ENCODE measurements around the gene MYH13.
"Not testable (repeated sequence)": the region's sequence is repeated elsewhere in the genome, so short reads cannot be mapped to it uniquely, and the experiment has no call there.

The MYH13 gene

GRCh38 chr17:10292057-10292937 is 80.5 kb downstream of the MYH13 start:
- Histone ChIP-seq H3K9ac (ENCODE audit: low read length) (no peak overlapping the region), H3K4me1 (ENCODE audit: control insufficient read depth, insufficient read depth, low read length) (no peaks in the 10 kb centered on the region), H3K27me3 (ENCODE audit: control insufficient read depth, insufficient read depth, low read length) (peaks cover 4% of the 10 kb centered on the region), H3K4me3 (ENCODE audit: low read length) (no peak overlapping the region), H3K9me3 (ENCODE audit: control insufficient read depth, low read length) (no peaks in the 10 kb centered on the region), H3K36me3 (ENCODE audit: control insufficient read depth, insufficient read depth, low read length) (no peaks in the 10 kb centered on the region)

- not testable (repeated sequence) for H3K9ac ChIP-seq (ENCODE audit: low read length); H3K27me3 ChIP-seq (ENCODE audit: control insufficient read depth, insufficient read depth, low read length); H3K4me3 ChIP-seq (ENCODE audit: low read length); H3K36me3 ChIP-seq (ENCODE audit: control insufficient read depth, insufficient read depth, low read length); H3K4me1 ChIP-seq (ENCODE audit: control insufficient read depth, insufficient read depth, low read length); H3K9me3 ChIP-seq (ENCODE audit: control insufficient read depth, low read length)
Observed at GRCh38 chr17:10291576-10291975, 81.2 kb downstream of the MYH13 start.

- Histone ChIP-seq H3K36me3 (ENCODE audit: control insufficient read depth, insufficient read depth, low read length) (no peaks in the 10 kb centered on the region), H3K9ac (ENCODE audit: low read length) (no peak overlapping the region), H3K4me1 (ENCODE audit: control insufficient read depth, insufficient read depth, low read length) (no peaks in the 10 kb centered on the region), H3K27me3 (ENCODE audit: control insufficient read depth, insufficient read depth, low read length) (peaks cover 4% of the 10 kb centered on the region), H3K9me3 (ENCODE audit: control insufficient read depth, low read length) (no peaks in the 10 kb centered on the region), H3K4me3 (ENCODE audit: low read length) (no peak overlapping the region)
Observed at GRCh38 chr17:10290041-10290440, 82.8 kb downstream of the MYH13 start.

GRCh38 chr17:10286324-10286723 is 86.5 kb downstream of the MYH13 start:
- H3K9me3 ChIP-seq (ENCODE audit: control insufficient read depth, low read length): no peaks in the 10 kb centered on the region
- H3K36me3 ChIP-seq (ENCODE audit: control insufficient read depth, insufficient read depth, low read length): no peaks in the 10 kb centered on the region
- peaks cover 4% of the 10 kb centered on the region for H3K27me3 ChIP-seq (ENCODE audit: control insufficient read depth, insufficient read depth, low read length)
- no peak overlapping the region for H3K9ac ChIP-seq (ENCODE audit: low read length)
- H3K4me1 ChIP-seq (ENCODE audit: control insufficient read depth, insufficient read depth, low read length): no peaks in the 10 kb centered on the region
- H3K4me3 ChIP-seq (ENCODE audit: low read length): no peak overlapping the region

- H3K36me3 ChIP-seq (ENCODE audit: control insufficient read depth, insufficient read depth, low read length): no peaks in the 10 kb centered on the region
- H3K9ac ChIP-seq (ENCODE audit: low read length): no peak overlapping the region
- no peaks in the 10 kb centered on the region for H3K9me3 ChIP-seq (ENCODE audit: control insufficient read depth, low read length)
- no peaks in the 10 kb centered on the region for H3K4me1 ChIP-seq (ENCODE audit: control insufficient read depth, insufficient read depth, low read length)
- H3K27me3 ChIP-seq (ENCODE audit: control insufficient read depth, insufficient read depth, low read length): peaks cover 4% of the 10 kb centered on the region
- no peak overlapping the region for H3K4me3 ChIP-seq (ENCODE audit: low read length)
Observed at GRCh38 chr17:10285896-10286295, 86.9 kb downstream of the MYH13 start.

GRCh38 chr17:10280068-10280467 is 92.7 kb downstream of the MYH13 start:
- Histone ChIP-seq H3K4me3 (ENCODE audit: low read length) (no peak overlapping the region), H3K9ac (ENCODE audit: low read length) (no peak overlapping the region)

GRCh38 chr17:10278218-10278617 is 94.6 kb downstream of the MYH13 start:
- no peak overlapping the region for H3K4me3 ChIP-seq (ENCODE audit: low read length)
- no peaks in the 10 kb centered on the region for H3K4me1 ChIP-seq (ENCODE audit: control insufficient read depth, insufficient read depth, low read length)

More at GRCh38 chr17:10280068-10280467, 92.7 kb downstream of the MYH13 start:
- Histone ChIP-seq H3K4me1 (ENCODE audit: control insufficient read depth, insufficient read depth, low read length) (no peaks in the 10 kb centered on the region), H3K9me3 (ENCODE audit: control insufficient read depth, low read length) (no peaks in the 10 kb centered on the region), H3K27me3 (ENCODE audit: control insufficient read depth, insufficient read depth, low read length) (no peaks in the 10 kb centered on the region), H3K36me3 (ENCODE audit: control insufficient read depth, insufficient read depth, low read length) (no peaks in the 10 kb centered on the region)

GRCh38 chr17:10276436-10276835 is 96.4 kb downstream of the MYH13 start:
- Histone ChIP-seq H3K4me1 (ENCODE audit: control insufficient read depth, insufficient read depth, low read length) (no peaks in the 10 kb centered on the region), H3K9me3 (ENCODE audit: control insufficient read depth, low read length) (no peaks in the 10 kb centered on the region), H3K27me3 (ENCODE audit: control insufficient read depth, insufficient read depth, low read length) (no peaks in the 10 kb centered on the region), H3K9ac (ENCODE audit: low read length) (no peak overlapping the region), H3K36me3 (ENCODE audit: control insufficient read depth, insufficient read depth, low read length) (no peaks in the 10 kb centered on the region), H3K4me3 (ENCODE audit: low read length) (no peak overlapping the region)

More at GRCh38 chr17:10278218-10278617, 94.6 kb downstream of the MYH13 start:
- Histone ChIP-seq H3K27me3 (ENCODE audit: control insufficient read depth, insufficient read depth, low read length) (no peaks in the 10 kb centered on the region), H3K9me3 (ENCODE audit: control insufficient read depth, low read length) (no peaks in the 10 kb centered on the region), H3K9ac (ENCODE audit: low read length) (no peak overlapping the region), H3K36me3 (ENCODE audit: control insufficient read depth, insufficient read depth, low read length) (no peaks in the 10 kb centered on the region)

- Histone ChIP-seq H3K27me3 (ENCODE audit: control insufficient read depth, insufficient read depth, low read length) (no peaks in the 10 kb centered on the region), H3K4me3 (ENCODE audit: low read length) (no peak overlapping the region), H3K9me3 (ENCODE audit: control insufficient read depth, low read length) (no peaks in the 10 kb centered on the region), H3K9ac (ENCODE audit: low read length) (no peak overlapping the region), H3K4me1 (ENCODE audit: control insufficient read depth, insufficient read depth, low read length) (no peaks in the 10 kb centered on the region), H3K36me3 (ENCODE audit: control insufficient read depth, insufficient read depth, low read length) (no peaks in the 10 kb centered on the region)
Observed at GRCh38 chr17:10275418-10275817, 97.4 kb downstream of the MYH13 start.

- Histone ChIP-seq H3K9ac (ENCODE audit: low read length) (no peak overlapping the region), H3K9me3 (ENCODE audit: control insufficient read depth, low read length) (no peaks in the 10 kb centered on the region), H3K4me3 (ENCODE audit: low read length) (no peak overlapping the region), H3K4me1 (ENCODE audit: control insufficient read depth, insufficient read depth, low read length) (no peaks in the 10 kb centered on the region), H3K27me3 (ENCODE audit: control insufficient read depth, insufficient read depth, low read length) (no peaks in the 10 kb centered on the region), H3K36me3 (ENCODE audit: control insufficient read depth, insufficient read depth, low read length) (no peaks in the 10 kb centered on the region)
Observed at GRCh38 chr17:10271106-10271562, 101.7 kb downstream of the MYH13 start.

GRCh38 chr17:10270258-10270657 is 102.5 kb downstream of the MYH13 start:
- Histone ChIP-seq H3K4me1 (ENCODE audit: control insufficient read depth, insufficient read depth, low read length) (no peaks in the 10 kb centered on the region), H3K36me3 (ENCODE audit: control insufficient read depth, insufficient read depth, low read length) (no peaks in the 10 kb centered on the region)

GRCh38 chr17:10268005-10268404 is 104.8 kb downstream of the MYH13 start:
- no peaks in the 10 kb centered on the region for H3K36me3 ChIP-seq (ENCODE audit: control insufficient read depth, insufficient read depth, low read length)
- H3K4me1 ChIP-seq (ENCODE audit: control insufficient read depth, insufficient read depth, low read length): no peaks in the 10 kb centered on the region
- no peaks in the 10 kb centered on the region for H3K9me3 ChIP-seq (ENCODE audit: control insufficient read depth, low read length)
- H3K4me3 ChIP-seq (ENCODE audit: low read length): no peak overlapping the region
- H3K9ac ChIP-seq (ENCODE audit: low read length): no peak overlapping the region
- no peaks in the 10 kb centered on the region for H3K27me3 ChIP-seq (ENCODE audit: control insufficient read depth, insufficient read depth, low read length)

More at GRCh38 chr17:10270258-10270657, 102.5 kb downstream of the MYH13 start:
- Histone ChIP-seq H3K9ac (ENCODE audit: low read length) (no peak overlapping the region), H3K27me3 (ENCODE audit: control insufficient read depth, insufficient read depth, low read length) (no peaks in the 10 kb centered on the region), H3K4me3 (ENCODE audit: low read length) (no peak overlapping the region), H3K9me3 (ENCODE audit: control insufficient read depth, low read length) (no peaks in the 10 kb centered on the region)

Data from mucosa of stomach (tissue), 1 donor.